ENCODE data around the gene ACSM2B.
"Not testable (repeated sequence)": the region's sequence is repeated elsewhere in the genome, so short reads cannot be mapped to it uniquely, and the experiment has no call there.

- not testable (repeated sequence) for TF ChIP-seq CTCF (IDR thresholded peaks at IDR 0.05; ENCODE audit: low read depth, low read length, poor library complexity, severe bottlenecking); EZH2phosphoT487 (IDR thresholded peaks at IDR 0.05; ENCODE audit: borderline replicate concordance, low read length)
Measured at GRCh38 chr16:20553493-20553892, 22.7 kb downstream of the ACSM2B start.
